GM21723 (cell line): ENCODE data around the gene ACVR1C.
"Not testable (repeated sequence)": the region's sequence is repeated elsewhere in the genome, so short reads cannot be mapped to it uniquely, and the experiment has no call there.

Experiments
- ATAC-seq: cut with Tn5 transposase; IDR thresholded peaks from one replicate; pipeline ENCODE4 v1.9.1; 2021; ENCODE audit warnings: mild to moderate bottlenecking, moderate library complexity; ENCODE audit not compliant: unreplicated experiment

Gene ACVR1C

GRCh38 chr2:157587576-157587975 lies 41.1 kb downstream of the ACVR1C start:
- no peak for ATAC-seq

GRCh38 chr2:157574165-157574564 lies 54.5 kb downstream of the ACVR1C start:
- no peak for ATAC-seq

- ATAC-seq = no peak
These were observed 55.9 kb downstream of the ACVR1C start for GRCh38 chr2:157572725-157573124.

- not testable (repeated sequence) for ATAC-seq
These were observed 62.0 kb downstream of the ACVR1C start for GRCh38 chr2:157566623-157567022.

- not testable (repeated sequence) for ATAC-seq
These were observed 62.6 kb downstream of the ACVR1C start for GRCh38 chr2:157566113-157566512.

- no peak for ATAC-seq
These were observed 63.1 kb downstream of the ACVR1C start for GRCh38 chr2:157565550-157565949.

GRCh38 chr2:157559890-157560289 lies 68.8 kb downstream of the ACVR1C start:
- no peak for ATAC-seq

GRCh38 chr2:157559461-157559860 lies 69.2 kb downstream of the ACVR1C start:
- ATAC-seq = no peak

GRCh38 chr2:157559061-157559460 lies 69.6 kb downstream of the ACVR1C start:
- no peak for ATAC-seq

GRCh38 chr2:157557770-157558169 lies 70.9 kb downstream of the ACVR1C start:
- no peak for ATAC-seq

- ATAC-seq = no peak
These were observed 88.6 kb downstream of the ACVR1C start for GRCh38 chr2:157540102-157540501.

- no peak for ATAC-seq
These were observed 90.6 kb downstream of the ACVR1C start for GRCh38 chr2:157538064-157538463.

- no peak for ATAC-seq
These were observed 91.8 kb downstream of the ACVR1C start for GRCh38 chr2:157536815-157537214.

- ATAC-seq = no peak
These were observed 99.5 kb downstream of the ACVR1C start for GRCh38 chr2:157528963-157529751.

- ATAC-seq = no peak
These were observed 102.6 kb downstream of the ACVR1C start for GRCh38 chr2:157526070-157526469.

GRCh38 chr2:157523270-157524247 lies 105.1 kb downstream of the ACVR1C start:
- ATAC-seq = no peak

GRCh38 chr2:157514966-157515365 lies 113.7 kb downstream of the ACVR1C start:
- ATAC-seq = not testable (repeated sequence)

- no peak for ATAC-seq
These were observed 118.9 kb downstream of the ACVR1C start for GRCh38 chr2:157509744-157510143.

GRCh38 chr2:157508676-157509075 lies 120.0 kb downstream of the ACVR1C start:
- ATAC-seq = no peak

GRCh38 chr2:157506586-157506985 lies 122.1 kb downstream of the ACVR1C start:
- ATAC-seq = no peak

- no peak for ATAC-seq
These were observed 124.0 kb downstream of the ACVR1C start for GRCh38 chr2:157504623-157505022.

- ATAC-seq = no peak
These were observed 127.6 kb downstream of the ACVR1C start for GRCh38 chr2:157501026-157501425.
